ENCODE data around the gene LARP4.

The LARP4 gene

GRCh38 chr12:50525422-50525821 is 124.7 kb downstream of the LARP4 start:
- no peak for DNase-seq (ENCODE audit: low read depth)

- DNase-seq (ENCODE audit: low read depth) = no peak
Measured at GRCh38 chr12:50527359-50527726, 126.7 kb downstream of the LARP4 start.

- no peak for DNase-seq (ENCODE audit: low read depth)
Measured at GRCh38 chr12:50528800-50529199, 128.1 kb downstream of the LARP4 start.

- no peak for DNase-seq (ENCODE audit: low read depth)
Measured at GRCh38 chr12:50529345-50529744, 128.7 kb downstream of the LARP4 start.

Data from EH (cell line).